Subcutaneous adipose tissue (tissue), 4 donors: ENCODE data around the gene PRDM16. TPM values are rescaled to one million over a fixed set of nuclear protein-coding genes. Genes with fewer than 3 reads are reported as not detected.

ENCODE experiments used
- CTCF ChIP-seq: fragments of 450-650 bp; IDR thresholded peaks from one replicate; pipeline ENCODE4 v1.5.1; 2016; ENCODE audit warnings: low read depth, mild to moderate bottlenecking, control low read depth, antibody characterized with exemption, moderate library complexity
- total RNA-seq, 4 donors: library from RNA; depleted of rRNA; stranded (reverse); fragments of >200 nt; gene quantifications; one replicate each; pipeline ENCODE4 v1.1.0, GENCODE V29; 2016

The PRDM16 gene
- total RNA-seq, 4 donors from 2014 or later = 0.82 to 1.7 (median 1.1) TPM

DNA sequence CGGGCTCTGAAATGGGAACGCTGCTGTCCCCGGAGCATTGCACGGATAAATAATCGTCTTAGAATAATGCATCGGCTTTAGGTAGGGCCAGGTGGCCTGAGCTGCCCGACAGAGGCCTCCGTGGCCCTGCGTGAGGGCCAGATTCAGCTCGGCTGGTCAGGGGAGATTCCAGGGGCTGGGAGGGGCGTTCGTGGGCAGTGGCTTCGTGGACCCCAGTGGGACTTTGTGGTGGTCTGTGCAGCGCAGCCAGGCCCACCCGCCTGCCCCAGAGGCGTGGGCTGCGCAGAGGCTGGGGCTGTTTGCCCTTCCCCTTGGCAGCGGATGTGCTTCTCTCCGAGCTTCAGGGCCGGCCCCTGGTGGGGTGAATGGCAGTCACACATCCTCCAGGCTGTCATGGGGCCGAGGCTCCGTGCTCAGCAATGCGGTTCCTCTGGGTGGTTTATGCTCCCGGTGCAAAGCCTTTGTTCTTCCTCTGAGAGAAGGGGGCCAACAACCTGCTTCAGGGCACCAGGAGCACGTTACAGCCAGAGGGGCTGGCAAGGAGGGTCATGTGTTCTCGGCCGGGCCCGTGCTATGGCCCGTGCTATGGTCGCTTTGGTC is 104.5 kb downstream of the PRDM16 start:
- TF ChIP-seq CTCF = no peak

- TF ChIP-seq CTCF = no peak
Measured at GRCh38 chr1:3174487-3175247, 105.7 kb downstream of the PRDM16 start.

DNA sequence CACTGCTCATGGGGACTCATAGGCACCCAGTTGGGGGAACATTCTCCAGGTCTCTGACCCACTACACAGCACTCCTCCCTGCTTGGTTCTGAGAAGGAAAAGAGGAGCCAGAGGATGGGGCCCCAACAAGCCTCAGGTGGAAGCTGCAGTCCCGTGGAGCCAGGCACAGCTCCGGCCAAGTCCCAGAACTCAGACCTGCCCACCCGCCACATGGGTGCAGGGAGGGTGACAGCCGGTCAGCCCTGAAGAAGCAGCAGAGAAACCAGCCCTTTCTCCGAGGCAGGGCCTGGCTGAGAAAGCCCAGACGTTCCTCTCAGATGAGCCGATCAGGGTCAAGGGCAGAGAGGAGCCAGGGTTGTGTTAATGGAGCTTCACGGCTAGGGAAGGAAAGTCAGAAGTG is 106.5 kb downstream of the PRDM16 start:
- no peak for TF ChIP-seq CTCF

DNA sequence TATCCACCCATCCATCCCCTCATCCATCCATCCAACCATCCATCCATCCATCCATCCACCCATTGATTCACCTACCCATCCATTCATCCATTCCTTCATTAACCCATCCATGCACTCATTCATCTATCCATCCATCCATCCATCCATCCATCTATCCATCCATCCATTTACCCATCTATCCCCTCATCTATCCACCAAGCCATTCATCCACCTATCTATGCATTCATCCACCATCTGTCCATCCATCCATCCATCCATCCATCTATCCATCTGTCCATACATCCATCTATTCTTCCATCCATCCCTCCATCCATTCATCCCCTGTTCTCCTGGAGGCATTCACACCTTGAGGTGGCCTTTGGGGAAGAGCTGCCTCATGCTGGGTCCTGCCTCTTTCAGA is 107.0 kb downstream of the PRDM16 start:
- no peak for TF ChIP-seq CTCF

DNA sequence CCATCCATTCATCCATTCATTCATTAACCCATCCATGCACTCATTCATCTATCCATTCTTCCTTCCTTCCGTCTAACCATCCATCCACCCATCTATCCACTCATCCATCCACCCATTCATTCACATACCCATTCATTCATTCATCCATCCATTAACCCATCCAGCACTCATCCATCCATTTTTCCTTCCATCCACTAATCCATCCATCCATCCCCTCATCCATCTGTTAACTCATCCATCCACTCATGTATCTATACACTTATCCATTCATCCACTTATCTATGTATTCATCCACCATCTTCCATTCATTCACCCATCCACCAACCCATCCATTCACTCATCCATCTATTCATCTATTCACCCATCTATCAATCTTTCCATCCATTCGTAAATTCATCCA is 107.8 kb downstream of the PRDM16 start:
- TF ChIP-seq CTCF = no peak

GRCh38 chr1:3178279-3178678 is 109.3 kb downstream of the PRDM16 start:
- TF ChIP-seq CTCF = no peak

- no peak for TF ChIP-seq CTCF
Measured at GRCh38 chr1:3179471-3179870, 110.5 kb downstream of the PRDM16 start.
